ENCODE data around the gene BCL11B.

Gene BCL11B

GRCh38 chr14:99267381-99267780 lies 4.6 kb downstream of the BCL11B start:
- no peak for DNase-seq

GRCh38 chr14:99266181-99267178 lies 5.5 kb downstream of the BCL11B start:
- peak; percentile 81 for DNase-seq

- DNase-seq: no peak
Observed at GRCh38 chr14:99265571-99265970, 6.4 kb downstream of the BCL11B start.

GRCh38 chr14:99264691-99265450 lies 7.1 kb downstream of the BCL11B start:
- no peak for DNase-seq

GRCh38 chr14:99263564-99264330 lies 8.2 kb downstream of the BCL11B start:
- no peak for DNase-seq

GRCh38 chr14:99262977-99263448 lies 9.0 kb downstream of the BCL11B start:
- no peak for DNase-seq

GRCh38 chr14:99261912-99262787 lies 9.8 kb downstream of the BCL11B start:
- DNase-seq: no peak

- peak; percentile 46 for DNase-seq
Observed at GRCh38 chr14:99260587-99261551, 11.1 kb downstream of the BCL11B start.

- DNase-seq: no peak
Observed at GRCh38 chr14:99260116-99260515, 11.9 kb downstream of the BCL11B start.

- no peak for DNase-seq
Observed at GRCh38 chr14:99258876-99259726, 12.9 kb downstream of the BCL11B start.

GRCh38 chr14:99258341-99258861 lies 13.6 kb downstream of the BCL11B start:
- peak; percentile 35 for DNase-seq

GRCh38 chr14:99257673-99258221 lies 14.2 kb downstream of the BCL11B start:
- no peak for DNase-seq

- no peak for DNase-seq
Observed at GRCh38 chr14:99257122-99257672, 14.8 kb downstream of the BCL11B start.

GRCh38 chr14:99256483-99256874 lies 15.5 kb downstream of the BCL11B start:
- no peak for DNase-seq

GRCh38 chr14:99255621-99256482 lies 16.1 kb downstream of the BCL11B start:
- DNase-seq: no peak

- no peak for DNase-seq
Observed at GRCh38 chr14:99254328-99255009, 17.5 kb downstream of the BCL11B start.

- DNase-seq: no peak
Observed at GRCh38 chr14:99253890-99254289, 18.1 kb downstream of the BCL11B start.

All from NCI-H2171 treated with DMSO at 0.1 percent for 48 hours (cell line).